Astrocyte (in vitro differentiated cells and primary cell): Measurements from ENCODE around the gene DNAH9. TPM values are rescaled to one million over a fixed set of nuclear protein-coding genes. Genes with fewer than 3 reads are reported as not detected.

ENCODE experiments used
- DNase-seq: peaks from one replicate; pipeline ENCODE4 v3.0.0-alpha.2; 2010; ENCODE audit warnings: low read depth
- FAIRE-seq: peaks from 2 replicates; lab custom pipeline; 2011; peaks lifted over from hg19 to GRCh38; lab: Jason Lieb, UNC
- H2AFZ ChIP-seq: 2 replicates; pipeline ENCODE4 v1.6.0; 2012; ENCODE audit warnings: low read depth, low read length, inconsistent platforms
- H3K27ac ChIP-seq: 2 replicates; pipeline ENCODE4 v1.5.1; 2011; ENCODE audit warnings: low read depth, low read length, inconsistent platforms
- H3K27me3 ChIP-seq: 2 replicates; pipeline ENCODE4 v1.6.0; 2011; ENCODE audit warnings: low read length, inconsistent platforms; ENCODE audit not compliant: insufficient read depth
- H3K36me3 ChIP-seq: 2 replicates; pipeline ENCODE4 v1.5.1; 2011; ENCODE audit warnings: low read length, inconsistent platforms; ENCODE audit not compliant: insufficient read depth
- H3K4me1 ChIP-seq: 2 replicates; pipeline ENCODE4 v1.5.1; 2011; ENCODE audit warnings: low read length, inconsistent platforms; ENCODE audit not compliant: insufficient read depth
- H3K4me2 ChIP-seq: 2 replicates; pipeline ENCODE4 v1.6.0; 2012; ENCODE audit warnings: low read length, inconsistent platforms
- H3K4me3 ChIP-seq: 2 replicates; pipeline ENCODE4 v1.5.1; 2011; ENCODE audit warnings: low read depth, mild to moderate bottlenecking, low read length, inconsistent platforms; ENCODE audit not compliant: insufficient read depth
- H3K79me2 ChIP-seq: 2 replicates; pipeline ENCODE4 v1.6.0; 2012; ENCODE audit warnings: mild to moderate bottlenecking, low read length, inconsistent platforms; ENCODE audit not compliant: insufficient read depth
- H3K9ac ChIP-seq: 2 replicates; pipeline ENCODE4 v1.6.0; 2012; ENCODE audit warnings: mild to moderate bottlenecking, low read length, inconsistent platforms
- H3K9me3 ChIP-seq: 2 replicates; pipeline ENCODE4 v1.5.1; 2012; ENCODE audit warnings: low read depth, mild to moderate bottlenecking, low read length, inconsistent platforms; ENCODE audit not compliant: insufficient read depth
- H4K20me1 ChIP-seq: 2 replicates; pipeline ENCODE4 v1.6.0; 2012; ENCODE audit warnings: low read length, inconsistent platforms; ENCODE audit not compliant: insufficient read depth
- H3K27ac Mint-ChIP-seq: one replicate; pipeline ENCODE4 v1.8.0; 2021; ENCODE audit warnings: mild to moderate bottlenecking, mixed read lengths; ENCODE audit not compliant: unreplicated experiment
- H3K27me3 Mint-ChIP-seq: one replicate; pipeline ENCODE4 v1.8.0; 2021; ENCODE audit warnings: low read depth, mixed read lengths; ENCODE audit not compliant: unreplicated experiment
- H3K36me3 Mint-ChIP-seq: one replicate; pipeline ENCODE4 v1.8.0; 2021; ENCODE audit warnings: low read depth, mixed read lengths; ENCODE audit not compliant: unreplicated experiment
- H3K4me1 Mint-ChIP-seq: one replicate; pipeline ENCODE4 v1.8.0; 2021; ENCODE audit warnings: low read depth, mixed read lengths; ENCODE audit not compliant: unreplicated experiment
- H3K4me3 Mint-ChIP-seq: one replicate; pipeline ENCODE4 v1.8.0; 2021; ENCODE audit warnings: mild to moderate bottlenecking, moderate library complexity, mixed read lengths; ENCODE audit not compliant: unreplicated experiment
- H3K9me3 Mint-ChIP-seq: one replicate; pipeline ENCODE4 v1.8.0; 2021; ENCODE audit warnings: mild to moderate bottlenecking, mixed read lengths; ENCODE audit not compliant: unreplicated experiment
- CTCF ChIP-seq: IDR thresholded peaks from 2 replicates; pipeline ENCODE4 v1.5.1; 2011; ENCODE audit warnings: low read depth, mild to moderate bottlenecking, inconsistent platforms, low read length, moderate library complexity; ENCODE audit not compliant: insufficient read depth
- EZH2 ChIP-seq: IDR thresholded peaks from 2 replicates; pipeline ENCODE4 v1.6.1; 2012; ENCODE audit warnings: mild to moderate bottlenecking, low read length, inconsistent platforms; ENCODE audit not compliant: insufficient read depth
- total RNA-seq: library from RNA; stranded (reverse); gene quantifications from 2 replicates; pipeline ENCODE4 v1.2.1, GENCODE V29; 2021

DNAH9 gene
- total RNA-seq, 1 donor from 2014 or later = not detected

GRCh38 chr17:11823862-11824261, 225.6 kb downstream of the DNAH9 start:
- Histone ChIP-seq H3K27me3 (no peaks in the 10 kb centered on the region), H3K9me3 (no peaks in the 10 kb centered on the region), H4K20me1 (no peaks in the 10 kb centered on the region), H3K9ac (no peak overlapping the region), H3K36me3 (no peaks in the 10 kb centered on the region), H2AFZ (no peak overlapping the region), H3K79me2 (no peaks in the 10 kb centered on the region), H3K4me2 (no peak overlapping the region), H3K27ac (no peak overlapping the region), H3K4me1 (no peaks in the 10 kb centered on the region), H3K4me3 (no peak overlapping the region)
- TF ChIP-seq CTCF (no peak), EZH2 (no peak)
- no peaks in the 10 kb centered on the region for H3K27me3 Mint-ChIP-seq
- no peak overlapping the region for H3K4me3 Mint-ChIP-seq
- H3K36me3 Mint-ChIP-seq = no peaks in the 10 kb centered on the region
- no peak for FAIRE-seq
- no peaks in the 10 kb centered on the region for H3K4me1 Mint-ChIP-seq
- H3K9me3 Mint-ChIP-seq = peaks cover 9% of the 10 kb centered on the region
- DNase-seq = no peak
- H3K27ac Mint-ChIP-seq = no peak overlapping the region

DNA sequence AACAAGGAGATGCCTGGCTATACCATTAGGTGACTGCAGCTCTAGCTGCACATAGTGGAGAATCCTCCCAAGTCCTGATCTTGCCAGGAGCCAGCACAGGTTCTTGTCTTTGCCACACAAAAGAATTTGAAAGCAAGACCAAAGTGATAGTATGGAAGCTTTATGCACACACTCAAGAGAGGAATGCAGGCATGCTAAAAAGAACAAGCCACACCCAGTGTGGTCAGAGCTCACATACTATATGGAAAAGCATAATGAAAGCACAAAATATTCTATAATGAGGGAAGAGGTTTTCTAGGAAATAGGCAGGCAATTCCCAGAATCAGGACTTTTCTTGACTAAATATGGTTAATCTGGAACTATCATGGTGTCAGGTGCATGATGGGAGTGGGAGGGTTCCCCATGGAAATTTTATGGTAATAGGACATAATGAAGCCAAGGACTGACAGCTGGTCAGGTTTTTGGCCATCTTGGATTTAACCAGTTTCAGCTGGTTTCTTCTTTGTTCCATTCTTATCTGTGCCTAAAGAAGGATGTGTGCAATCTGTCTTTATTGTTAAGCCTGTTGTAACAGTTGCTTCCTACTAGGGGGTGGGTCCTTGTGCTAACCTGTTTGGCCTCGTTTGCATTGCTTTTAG, 227.4 kb downstream of the DNAH9 start:
- DNase-seq (no peak), FAIRE-seq (no peak)
- H3K27me3 Mint-ChIP-seq = no peaks in the 10 kb centered on the region
- H3K4me3 Mint-ChIP-seq = no peak overlapping the region
- H3K27ac ChIP-seq = no peak overlapping the region
- H4K20me1 ChIP-seq = no peaks in the 10 kb centered on the region
- no peak overlapping the region for H3K9ac ChIP-seq
- no peak overlapping the region for H3K4me3 ChIP-seq
- H3K36me3 ChIP-seq = no peaks in the 10 kb centered on the region
- TF ChIP-seq EZH2 = no peak
- H3K9me3 ChIP-seq = no peaks in the 10 kb centered on the region
- H3K9me3 Mint-ChIP-seq = peaks cover 11% of the 10 kb centered on the region
- no peaks in the 10 kb centered on the region for H3K36me3 Mint-ChIP-seq
- no peak overlapping the region for H3K27ac Mint-ChIP-seq
- H3K79me2 ChIP-seq = no peaks in the 10 kb centered on the region
- H3K4me1 Mint-ChIP-seq = no peaks in the 10 kb centered on the region
- no peaks in the 10 kb centered on the region for H3K27me3 ChIP-seq
- no peak overlapping the region for H2AFZ ChIP-seq
- no peaks in the 10 kb centered on the region for H3K4me1 ChIP-seq
- no peak overlapping the region for H3K4me2 ChIP-seq

DNA sequence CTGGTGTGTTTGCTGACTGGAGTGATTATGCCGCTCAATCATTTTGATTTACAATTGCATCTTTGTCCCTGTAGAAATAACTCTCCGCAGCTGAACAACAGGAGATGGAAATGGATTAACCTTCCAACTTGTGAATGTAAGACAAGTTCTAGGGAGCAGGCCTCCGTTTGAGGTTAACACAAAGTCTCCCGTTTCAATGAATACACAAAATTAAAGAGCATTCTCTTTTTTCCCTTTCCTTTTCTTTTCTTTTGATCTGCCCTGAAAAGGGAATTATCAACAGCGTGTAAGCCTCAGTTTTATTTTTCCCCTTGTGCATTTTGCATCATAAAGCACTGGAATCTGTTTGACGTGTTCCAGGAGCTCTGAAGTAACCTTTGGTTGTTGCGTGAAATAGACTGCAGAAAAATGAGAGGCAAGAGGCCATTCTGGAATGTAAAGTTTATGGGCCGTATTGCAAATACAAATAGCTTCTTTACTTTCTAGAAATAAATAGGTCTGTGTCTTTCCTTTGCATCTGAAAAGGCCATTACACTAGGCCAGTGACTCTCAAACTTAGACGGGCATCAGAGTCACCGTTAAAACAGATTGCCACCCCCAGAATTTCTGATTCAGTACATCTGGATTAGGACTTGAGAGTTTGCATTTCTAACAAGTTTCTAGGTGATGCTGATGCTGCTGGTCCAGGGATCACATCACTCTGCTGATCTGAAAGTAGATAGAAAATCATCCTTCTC, 234.3 kb downstream of the DNAH9 start:
- no peak overlapping the region for H3K4me2 ChIP-seq
- no peak overlapping the region for H3K9ac ChIP-seq
- H3K27me3 Mint-ChIP-seq = no peaks in the 10 kb centered on the region
- FAIRE-seq = no peak
- H3K4me1 Mint-ChIP-seq = no peaks in the 10 kb centered on the region
- no peaks in the 10 kb centered on the region for H3K36me3 ChIP-seq
- H2AFZ ChIP-seq = no peak overlapping the region
- H3K79me2 ChIP-seq = no peaks in the 10 kb centered on the region
- DNase-seq = no peak
- H3K4me3 Mint-ChIP-seq = no peak overlapping the region
- no peak overlapping the region for H3K27ac ChIP-seq
- H4K20me1 ChIP-seq = no peaks in the 10 kb centered on the region
- H3K9me3 ChIP-seq = no peaks in the 10 kb centered on the region
- H3K4me1 ChIP-seq = no peaks in the 10 kb centered on the region
- H3K4me3 ChIP-seq = no peak overlapping the region
- TF ChIP-seq EZH2 (no peak), CTCF (no peak)
- H3K27ac Mint-ChIP-seq = no peak overlapping the region
- no peaks in the 10 kb centered on the region for H3K27me3 ChIP-seq
- no peaks in the 10 kb centered on the region for H3K36me3 Mint-ChIP-seq
- peaks cover 19% of the 10 kb centered on the region for H3K9me3 Mint-ChIP-seq
